SH-SY5Y (cell line): Measurements from ENCODE around the gene ABCD2.

Source experiments
- GATA2 ChIP-seq: IDR thresholded peaks from 2 replicates; pipeline ENCODE4 v1.6.1; 2011; ENCODE audit warnings: mild to moderate bottlenecking, low read depth, low read length
- GATA3 ChIP-seq: IDR thresholded peaks from 2 replicates; pipeline ENCODE4 v1.6.1; 2011; ENCODE audit warnings: low read depth, mild to moderate bottlenecking, low read length, moderate library complexity

GRCh38 chr12:39616251-39616650 lies 3.4 kb downstream of the ABCD2 start:
- TF ChIP-seq GATA3 (no peak), GATA2 (no peak)
